ENCODE results near the gene RPL39.
"Not testable (repeated sequence)": the region's sequence is repeated elsewhere in the genome, so short reads cannot be mapped to it uniquely, and the experiment has no call there.

Gene RPL39

DNA sequence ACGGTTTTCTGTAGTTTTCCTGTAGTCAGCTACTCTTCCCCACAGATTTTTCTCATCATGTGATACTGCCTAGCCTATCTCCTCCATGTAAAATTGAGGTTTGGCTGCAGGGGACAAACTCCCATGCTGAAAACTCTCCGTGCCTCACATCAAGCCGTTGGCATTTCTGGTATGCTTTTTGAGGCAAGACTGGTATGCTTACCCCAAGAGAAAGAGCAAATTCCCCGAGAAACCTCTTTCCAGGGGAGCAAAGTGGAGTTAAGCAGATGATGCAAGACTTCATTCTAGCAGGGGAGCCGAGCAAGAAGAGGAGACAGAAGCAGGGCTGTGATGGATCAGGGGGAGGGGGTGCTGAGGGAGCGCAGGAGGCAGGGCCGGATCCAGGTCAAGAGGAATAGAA, 28.2 kb downstream of the RPL39 start:
- no peak for DNase-seq (ENCODE audit: low read depth, low spot score)

GRCh38 chrX:119762718-119763117, 28.7 kb downstream of the RPL39 start:
- DNase-seq (ENCODE audit: low read depth, low spot score), result no peak

GRCh38 chrX:119760026-119760877, 31.2 kb downstream of the RPL39 start:
- no peak for DNase-seq (ENCODE audit: low read depth, low spot score)

- no peak for DNase-seq (ENCODE audit: low read depth, low spot score)
Measured at GRCh38 chrX:119759248-119759766, 32.1 kb downstream of the RPL39 start.

DNA sequence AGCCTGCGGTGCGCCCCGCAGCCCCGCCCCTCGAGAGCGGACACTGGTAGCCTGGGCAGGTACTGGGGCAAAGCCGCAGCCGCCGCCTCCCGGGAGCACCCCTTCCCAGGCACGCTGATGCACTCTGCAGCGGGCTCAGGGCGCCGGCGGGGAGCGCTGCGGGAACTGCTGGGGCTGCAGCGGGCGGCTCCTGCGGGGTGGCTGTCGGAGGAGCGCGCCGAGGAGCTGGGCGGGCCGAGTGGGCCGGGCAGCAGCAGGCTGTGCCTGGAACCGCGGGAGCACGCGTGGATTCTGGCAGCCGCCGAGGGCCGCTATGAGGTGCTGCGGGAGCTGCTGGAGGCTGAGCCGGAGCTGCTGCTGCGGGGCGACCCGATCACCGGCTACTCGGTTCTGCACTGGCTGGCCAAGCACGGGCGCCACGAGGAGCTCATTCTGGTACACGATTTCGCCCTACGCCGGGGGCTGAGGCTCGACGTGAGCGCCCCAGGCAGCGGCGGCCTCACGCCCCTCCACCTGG, 32.6 kb downstream of the RPL39 start:
- peak; percentile 1 for DNase-seq (ENCODE audit: low read depth, low spot score)

- no peak for DNase-seq (ENCODE audit: low read depth, low spot score)
Measured at GRCh38 chrX:119757979-119758730, 33.3 kb downstream of the RPL39 start, which contains the start of gene SOWAHD. Gene SOWAHD, plus strand, starts transcription at chrX:119758588. Its CDS starts 80 bp downstream, at chrX:119758668.

DNA sequence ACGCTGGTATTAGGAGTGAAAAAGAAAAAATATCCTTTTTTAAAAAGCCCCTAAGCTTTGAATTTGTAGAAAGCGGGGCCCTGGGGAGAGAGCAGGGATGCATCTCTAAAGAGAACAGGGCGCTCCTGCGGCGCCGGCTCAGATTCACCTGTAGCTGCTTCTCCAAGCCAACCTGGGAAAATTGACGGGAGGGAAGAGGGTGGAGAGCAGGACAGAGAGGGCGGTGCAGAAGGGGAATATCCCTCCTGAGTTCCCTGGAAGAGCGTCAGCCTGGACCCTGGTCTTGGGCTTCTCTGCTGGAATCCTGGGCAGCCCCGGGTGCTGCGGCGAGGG, 33.8 kb downstream of the RPL39 start:
- no peak for DNase-seq (ENCODE audit: low read depth, low spot score)

GRCh38 chrX:119756926-119757635, 34.3 kb downstream of the RPL39 start:
- DNase-seq (ENCODE audit: low read depth, low spot score), result no peak

GRCh38 chrX:119755981-119756533, 35.4 kb downstream of the RPL39 start:
- DNase-seq (ENCODE audit: low read depth, low spot score), result peak; percentile 13

DNA sequence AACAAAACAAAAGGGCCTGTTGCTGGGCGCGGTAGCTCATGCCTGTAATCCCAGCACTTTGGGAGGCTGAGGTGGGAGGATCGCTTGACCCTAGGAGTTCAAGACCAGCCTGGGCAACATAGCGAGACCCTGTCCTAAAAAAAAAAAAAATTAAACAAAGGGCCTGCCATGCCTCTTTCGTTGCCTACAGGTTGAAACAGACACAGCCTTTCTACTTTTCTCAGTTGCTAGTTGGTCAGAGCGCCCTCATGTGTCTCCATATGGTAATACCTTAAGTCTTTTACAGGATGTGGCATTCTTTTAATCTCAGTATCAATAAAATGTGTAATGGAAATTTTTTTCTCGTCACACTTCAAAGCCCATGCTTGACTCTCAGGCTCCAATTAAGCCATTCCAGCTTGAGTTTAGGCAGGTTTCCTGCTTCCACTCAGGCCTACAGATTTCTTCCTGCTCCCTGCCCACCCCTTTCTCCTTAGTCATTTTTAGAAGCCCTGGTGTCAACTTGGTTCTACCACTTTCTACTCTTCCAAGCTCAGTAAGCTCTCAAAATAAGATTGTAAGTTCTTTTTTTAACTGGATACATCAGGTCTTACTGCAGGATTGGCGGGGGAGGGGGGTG, 37.7 kb downstream of the RPL39 start:
- peak; percentile 23 for DNase-seq (ENCODE audit: low read depth, low spot score)

DNA sequence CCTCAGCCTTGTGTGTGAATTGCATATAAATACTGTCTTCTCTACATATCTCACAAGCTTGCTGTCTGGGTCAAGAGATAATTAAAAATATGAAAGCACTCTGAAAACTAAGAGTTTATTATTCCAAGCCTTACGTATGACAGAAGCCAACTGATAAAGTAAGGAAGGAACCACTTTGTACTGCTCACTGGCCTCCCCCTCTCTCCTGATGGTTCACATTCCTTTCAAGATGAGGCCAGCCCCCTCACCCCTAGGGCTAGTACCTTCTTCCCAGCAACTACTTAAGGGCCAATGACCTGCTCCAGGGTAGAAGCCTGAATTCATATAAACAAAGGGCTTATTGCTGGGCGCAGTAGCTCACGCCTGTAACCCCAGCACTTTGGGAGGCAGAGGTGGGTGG, 38.4 kb downstream of the RPL39 start:
- DNase-seq (ENCODE audit: low read depth, low spot score), result no peak

GRCh38 chrX:119750751-119751150, 40.7 kb downstream of the RPL39 start:
- not testable (repeated sequence) for DNase-seq (ENCODE audit: low read depth, low spot score)

DNA sequence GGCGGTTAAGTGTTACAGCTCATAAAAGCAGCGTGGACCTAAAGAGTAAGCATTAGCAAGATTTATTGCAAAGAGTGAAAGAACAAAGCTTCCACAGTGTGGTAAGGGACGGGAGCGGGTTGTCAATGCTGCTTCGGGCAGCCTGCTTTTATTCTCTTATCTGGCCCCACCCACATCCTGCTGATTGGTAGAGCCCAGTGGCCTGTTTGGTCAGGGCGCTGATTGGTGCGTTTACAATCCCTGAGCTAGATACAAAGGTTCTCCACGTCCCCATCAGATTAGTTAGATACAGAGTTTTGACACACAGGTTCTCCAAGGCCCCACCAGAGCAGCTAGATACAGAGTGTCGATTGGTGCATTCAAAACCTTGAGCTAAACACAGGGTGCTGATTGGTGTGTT, 41.3 kb downstream of the RPL39 start:
- not testable (repeated sequence) for DNase-seq (ENCODE audit: low read depth, low spot score)

DNA sequence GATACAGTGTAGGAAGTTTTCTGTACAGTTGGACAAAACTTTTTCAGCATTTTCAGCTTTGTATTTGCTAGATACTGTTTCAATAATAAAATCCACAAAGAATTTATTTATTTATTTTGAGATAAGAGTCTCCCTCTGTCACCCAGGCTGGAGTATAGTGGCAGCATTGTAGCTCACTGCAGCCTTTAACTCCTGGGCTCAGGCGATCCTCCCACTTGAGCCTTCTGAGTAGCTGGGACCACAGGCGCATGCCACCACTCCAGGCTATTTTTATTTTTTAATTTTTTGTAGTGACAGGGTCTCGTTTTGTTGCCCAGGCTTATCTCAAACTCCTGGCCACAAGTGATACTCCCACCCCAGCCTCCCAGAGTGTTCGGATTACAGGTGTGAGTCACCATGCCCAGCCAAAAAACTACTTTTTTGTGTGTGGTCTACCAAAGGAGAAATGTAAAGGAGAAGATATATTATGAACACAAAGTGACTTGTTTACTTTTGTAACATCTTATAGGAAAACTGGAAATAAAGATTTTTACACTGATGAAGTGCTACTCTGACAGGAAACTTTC, 46.1 kb downstream of the RPL39 start:
- DNase-seq (ENCODE audit: low read depth, low spot score), result no peak

- no peak for DNase-seq (ENCODE audit: low read depth, low spot score)
Measured at GRCh38 chrX:119738742-119739141, 52.7 kb downstream of the RPL39 start.
